ENCODE measurements around the gene DUOX1.
"Not testable (repeated sequence)": the region's sequence is repeated elsewhere in the genome, so short reads cannot be mapped to it uniquely, and the experiment has no call there.

DUOX1 gene

DNA sequence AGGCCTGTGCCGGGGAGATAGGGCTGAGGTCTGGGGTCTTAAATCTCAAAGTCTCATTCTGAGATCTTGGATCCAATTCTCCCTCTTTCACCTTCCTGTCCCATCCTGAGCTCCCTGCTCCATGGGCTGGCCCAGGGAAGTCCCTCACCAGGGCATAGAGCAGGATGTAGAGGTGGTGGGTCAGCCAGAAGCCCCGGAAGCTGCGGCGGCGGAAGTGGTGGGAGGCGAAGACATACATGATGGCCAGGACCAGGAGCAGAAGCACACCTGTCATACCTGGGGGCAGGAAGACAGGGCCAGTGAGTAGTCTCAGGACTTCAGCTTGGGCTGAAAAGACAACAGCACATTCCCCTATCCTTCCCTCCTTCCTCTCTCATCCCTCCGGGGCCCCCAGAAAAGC lies 32.3 kb upstream of the DUOX1 start:
- no peak for DNase-seq
- Mint-ChIP-seq H3K27ac (no peak overlapping the region), H3K9me3 (no peaks in the 10 kb centered on the region), H3K36me3 (ENCODE audit: low read depth) (no peaks in the 10 kb centered on the region), H3K4me3 (no peak overlapping the region), H3K4me1 (no peaks in the 10 kb centered on the region), H3K27me3 (peaks cover 2% of the 10 kb centered on the region)
- no peak for ATAC-seq

DNA sequence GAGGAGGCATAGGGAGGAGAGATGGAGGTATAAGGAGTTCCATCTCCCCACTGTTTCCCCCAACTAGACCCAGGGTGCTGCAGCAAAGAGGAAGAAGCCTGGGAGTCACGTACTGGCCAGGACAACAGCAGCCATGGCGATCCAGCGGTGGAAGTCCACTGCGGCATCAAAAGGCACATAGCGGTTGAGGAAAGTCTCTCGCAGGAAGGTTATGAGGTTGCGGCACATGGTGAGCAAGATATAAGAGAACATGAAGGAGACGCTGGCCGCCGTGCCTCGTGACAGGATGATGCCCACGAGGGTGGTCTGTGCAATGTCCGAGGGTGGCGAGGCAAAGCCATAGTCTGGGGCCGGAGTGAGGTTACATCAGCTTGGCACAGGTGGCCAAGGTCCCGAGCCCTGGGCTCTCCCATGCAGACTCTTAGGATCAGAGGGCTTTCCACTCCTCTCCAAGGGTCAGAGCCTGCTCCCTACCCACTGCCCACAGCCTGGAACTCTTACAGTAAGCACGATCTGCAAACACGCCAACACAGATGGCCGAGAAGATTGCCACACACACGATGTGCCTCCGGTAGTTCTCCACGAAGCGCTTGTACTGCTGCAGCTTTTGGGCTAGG lies 30.1 kb upstream of the DUOX1 start:
- no peaks in the 10 kb centered on the region for H3K9me3 Mint-ChIP-seq
- H3K4me1 Mint-ChIP-seq, result no peaks in the 10 kb centered on the region
- DNase-seq (no peak), ATAC-seq (no peak)
- no peaks in the 10 kb centered on the region for H3K36me3 Mint-ChIP-seq (ENCODE audit: low read depth)
- peaks cover 2% of the 10 kb centered on the region for H3K27me3 Mint-ChIP-seq
- H3K27ac Mint-ChIP-seq, result no peak overlapping the region
- H3K4me3 Mint-ChIP-seq, result no peak overlapping the region

DNA sequence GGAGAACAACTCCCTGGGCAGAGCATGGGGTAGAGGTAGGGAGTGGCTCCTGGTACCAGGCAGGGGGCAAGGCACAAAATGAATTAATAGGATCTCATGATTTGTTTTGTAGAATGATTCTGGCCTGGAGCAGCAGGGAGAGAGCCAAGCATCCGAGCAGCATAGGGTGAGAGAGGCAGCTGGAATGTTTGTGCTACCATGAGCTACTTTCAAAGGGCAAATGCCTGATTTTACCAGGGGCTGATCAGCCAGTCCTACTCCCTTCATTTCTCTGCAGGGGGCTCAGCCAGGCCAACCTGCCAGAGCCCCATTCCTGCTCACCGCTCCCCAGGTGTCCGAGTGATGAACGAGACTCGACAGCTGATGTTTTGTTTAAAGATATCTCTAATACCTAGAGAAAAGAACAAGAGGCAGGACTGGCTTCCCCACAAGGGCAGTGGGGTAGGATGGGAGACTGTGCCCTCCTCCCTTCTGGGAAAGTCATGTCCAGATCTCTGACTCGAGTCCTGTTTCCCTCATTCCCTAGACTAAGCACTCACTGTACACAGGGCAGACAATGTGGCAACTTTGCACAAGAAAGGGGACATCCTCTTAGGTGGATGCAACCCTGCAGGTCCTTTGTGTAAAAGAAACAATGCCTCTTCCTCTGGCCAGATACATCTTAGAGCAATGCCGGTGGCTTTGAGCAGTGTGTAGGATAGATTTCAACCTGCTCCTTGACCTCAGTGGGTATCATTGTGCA lies 28.7 kb upstream of the DUOX1 start:
- ATAC-seq (no peak), DNase-seq (no peak)
- no peaks in the 10 kb centered on the region for H3K9me3 Mint-ChIP-seq
- H3K27me3 Mint-ChIP-seq, result peaks cover 2% of the 10 kb centered on the region
- H3K36me3 Mint-ChIP-seq (ENCODE audit: low read depth), result no peaks in the 10 kb centered on the region
- H3K27ac Mint-ChIP-seq, result no peak overlapping the region
- no peak overlapping the region for H3K4me3 Mint-ChIP-seq
- H3K4me1 Mint-ChIP-seq, result no peaks in the 10 kb centered on the region

DNA sequence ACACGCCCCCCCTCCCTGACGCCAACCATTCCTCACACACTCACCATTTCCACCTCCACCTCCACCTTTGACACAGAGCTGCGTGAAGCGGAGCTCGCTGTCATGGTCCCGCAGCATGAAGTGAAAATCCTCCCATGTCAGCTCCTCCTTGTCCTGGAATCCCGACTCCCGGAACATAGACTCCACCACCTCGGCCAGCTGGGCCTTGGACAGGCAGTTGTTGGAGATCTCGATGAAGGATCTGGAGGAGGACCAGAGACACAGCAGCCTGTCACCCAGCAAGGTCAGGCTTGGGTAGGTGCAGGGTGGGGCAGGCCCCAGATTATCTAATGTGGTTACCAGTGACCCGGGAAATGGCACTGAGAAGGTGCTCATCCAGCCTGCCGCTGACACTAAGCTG lies 28.0 kb upstream of the DUOX1 start:
- ATAC-seq, result no peak
- H3K27me3 Mint-ChIP-seq, result peaks cover 2% of the 10 kb centered on the region
- H3K4me3 Mint-ChIP-seq, result no peak overlapping the region
- H3K27ac Mint-ChIP-seq, result no peak overlapping the region
- H3K36me3 Mint-ChIP-seq (ENCODE audit: low read depth), result no peaks in the 10 kb centered on the region
- no peaks in the 10 kb centered on the region for H3K4me1 Mint-ChIP-seq
- no peaks in the 10 kb centered on the region for H3K9me3 Mint-ChIP-seq
- no peak for DNase-seq

DNA sequence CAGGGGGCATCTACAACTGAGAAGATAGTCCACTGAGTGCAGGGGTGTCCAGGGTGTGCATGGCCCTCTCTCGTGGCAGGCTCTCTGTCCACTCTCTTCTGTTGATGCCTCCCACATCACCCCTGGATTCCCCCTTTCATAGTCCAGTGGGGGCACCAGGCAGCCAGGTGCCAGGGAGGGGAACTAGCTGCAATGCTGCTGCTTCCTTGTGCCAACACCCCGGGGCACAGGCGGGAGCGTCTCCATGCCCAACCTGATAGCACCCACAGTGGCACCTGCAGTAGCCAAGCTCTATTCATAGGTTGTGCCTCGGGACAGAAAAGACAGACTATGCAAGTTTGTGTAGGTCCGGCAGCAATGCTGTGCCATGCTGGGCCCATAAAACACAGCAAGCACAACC lies 27.6 kb upstream of the DUOX1 start:
- Mint-ChIP-seq H3K4me1 (no peaks in the 10 kb centered on the region), H3K4me3 (no peak overlapping the region), H3K9me3 (no peaks in the 10 kb centered on the region), H3K36me3 (ENCODE audit: low read depth) (no peaks in the 10 kb centered on the region), H3K27me3 (peaks cover 5% of the 10 kb centered on the region), H3K27ac (no peak overlapping the region)
- DNase-seq (no peak), ATAC-seq (no peak)

DNA sequence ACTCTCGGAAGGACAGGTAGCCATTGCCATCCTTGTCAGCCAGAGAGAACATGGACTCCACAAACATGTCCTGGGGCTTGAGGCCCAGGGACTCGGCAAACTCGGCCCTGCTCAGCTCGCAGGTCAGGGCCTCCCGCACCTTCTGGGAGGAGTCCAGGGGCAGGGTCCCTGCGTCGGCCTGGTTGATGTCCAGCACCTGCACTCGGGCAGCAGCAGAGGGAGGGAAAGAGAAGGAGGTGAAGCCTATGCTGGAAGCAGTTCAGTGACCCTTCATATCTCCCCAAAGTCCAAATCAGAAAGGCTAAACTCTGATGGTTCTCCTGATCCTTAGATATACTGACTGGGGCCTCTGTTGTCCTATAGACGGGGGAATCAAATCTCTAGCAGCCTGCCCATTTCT lies 25.6 kb upstream of the DUOX1 start:
- ATAC-seq; H3K27ac Mint-ChIP-seq; H3K4me1 Mint-ChIP-seq; DNase-seq; H3K4me3 Mint-ChIP-seq; H3K9me3 Mint-ChIP-seq; H3K36me3 Mint-ChIP-seq (ENCODE audit: low read depth): not testable (repeated sequence)
- H3K27me3 Mint-ChIP-seq, result peaks cover 13% of the 10 kb centered on the region

DNA sequence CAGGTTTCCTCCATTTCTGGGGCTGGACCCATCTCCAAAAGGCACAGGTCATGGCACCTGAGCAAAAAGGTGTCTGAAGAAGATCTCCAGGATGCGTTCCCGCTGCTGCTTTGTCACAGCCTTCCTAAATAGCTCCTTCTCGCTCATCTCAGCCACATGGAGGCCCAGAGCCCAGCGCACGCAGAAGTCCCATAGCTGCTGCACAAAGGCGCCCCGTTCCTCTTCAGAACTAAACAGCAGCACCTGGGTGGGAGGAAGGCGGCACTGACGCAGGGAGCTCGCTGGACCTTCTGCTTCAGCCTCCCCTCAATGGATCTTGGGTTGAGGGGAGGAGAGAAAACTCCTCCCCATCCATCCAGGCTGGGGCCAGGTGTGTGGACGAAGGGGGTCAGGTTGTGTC lies 24.2 kb upstream of the DUOX1 start:
- H3K27ac Mint-ChIP-seq, result no peak overlapping the region
- DNase-seq (no peak), ATAC-seq (no peak)
- no peaks in the 10 kb centered on the region for H3K4me1 Mint-ChIP-seq
- peaks cover 25% of the 10 kb centered on the region for H3K27me3 Mint-ChIP-seq
- no peaks in the 10 kb centered on the region for H3K36me3 Mint-ChIP-seq (ENCODE audit: low read depth)
- H3K9me3 Mint-ChIP-seq, result no peaks in the 10 kb centered on the region
- H3K4me3 Mint-ChIP-seq, result no peak overlapping the region

GRCh38 chr15:45106002-45106790 lies 23.6 kb upstream of the DUOX1 start:
- H3K27me3 Mint-ChIP-seq, result peaks cover 26% of the 10 kb centered on the region
- no peak for ATAC-seq
- H3K4me1 Mint-ChIP-seq, result no peaks in the 10 kb centered on the region

GRCh38 chr15:45107941-45108630 lies 21.7 kb upstream of the DUOX1 start:
- no peak overlapping the region for H3K4me3 Mint-ChIP-seq
- no peak for DNase-seq
- H3K27me3 Mint-ChIP-seq, result peaks cover 40% of the 10 kb centered on the region
- H3K36me3 Mint-ChIP-seq (ENCODE audit: low read depth), result no peaks in the 10 kb centered on the region
- peaks cover 12% of the 10 kb centered on the region for H3K4me1 Mint-ChIP-seq
- no peak for ATAC-seq
- no peaks in the 10 kb centered on the region for H3K9me3 Mint-ChIP-seq
- H3K27ac Mint-ChIP-seq, result no peak overlapping the region

More at GRCh38 chr15:45106002-45106790, 23.6 kb upstream of the DUOX1 start:
- Mint-ChIP-seq H3K4me3 (no peak overlapping the region), H3K27ac (no peak overlapping the region), H3K36me3 (ENCODE audit: low read depth) (no peaks in the 10 kb centered on the region), H3K9me3 (no peaks in the 10 kb centered on the region)
- no peak for DNase-seq

DNA sequence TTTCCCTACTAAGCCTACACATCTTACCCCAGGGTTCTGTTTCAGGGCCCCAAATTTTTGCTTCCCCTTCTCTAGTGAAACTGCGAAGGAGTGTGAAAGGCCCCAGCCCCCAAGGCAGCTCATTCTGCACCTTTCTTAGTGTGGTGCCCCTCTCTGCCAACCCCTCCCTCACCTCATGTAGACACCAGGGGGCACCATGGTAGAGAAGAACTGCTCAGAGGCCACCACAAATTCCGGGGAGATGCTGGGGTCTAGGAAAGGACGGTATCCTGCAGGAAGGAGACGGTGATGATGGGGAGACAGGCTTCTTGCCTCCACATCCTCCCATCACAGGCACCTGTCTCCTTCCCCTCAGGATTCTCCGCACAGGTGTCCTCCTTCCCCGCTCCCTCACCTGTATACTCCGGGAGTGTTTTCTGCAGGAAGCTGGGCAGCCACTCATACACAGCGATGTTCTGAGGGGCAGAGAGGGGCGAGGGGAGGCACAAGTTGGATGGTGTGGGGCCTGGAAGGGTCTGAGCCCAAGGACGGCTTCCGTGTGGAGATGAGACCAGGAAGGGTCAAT lies 19.5 kb upstream of the DUOX1 start:
- DNase-seq, result no peak
- H3K27ac Mint-ChIP-seq, result no peak overlapping the region
- H3K27me3 Mint-ChIP-seq, result peaks cover 62% of the 10 kb centered on the region
- H3K4me3 Mint-ChIP-seq, result no peak overlapping the region
- no peaks in the 10 kb centered on the region for H3K9me3 Mint-ChIP-seq
- H3K4me1 Mint-ChIP-seq, result peaks cover 25% of the 10 kb centered on the region
- no peak for ATAC-seq
- no peaks in the 10 kb centered on the region for H3K36me3 Mint-ChIP-seq (ENCODE audit: low read depth)

DNA sequence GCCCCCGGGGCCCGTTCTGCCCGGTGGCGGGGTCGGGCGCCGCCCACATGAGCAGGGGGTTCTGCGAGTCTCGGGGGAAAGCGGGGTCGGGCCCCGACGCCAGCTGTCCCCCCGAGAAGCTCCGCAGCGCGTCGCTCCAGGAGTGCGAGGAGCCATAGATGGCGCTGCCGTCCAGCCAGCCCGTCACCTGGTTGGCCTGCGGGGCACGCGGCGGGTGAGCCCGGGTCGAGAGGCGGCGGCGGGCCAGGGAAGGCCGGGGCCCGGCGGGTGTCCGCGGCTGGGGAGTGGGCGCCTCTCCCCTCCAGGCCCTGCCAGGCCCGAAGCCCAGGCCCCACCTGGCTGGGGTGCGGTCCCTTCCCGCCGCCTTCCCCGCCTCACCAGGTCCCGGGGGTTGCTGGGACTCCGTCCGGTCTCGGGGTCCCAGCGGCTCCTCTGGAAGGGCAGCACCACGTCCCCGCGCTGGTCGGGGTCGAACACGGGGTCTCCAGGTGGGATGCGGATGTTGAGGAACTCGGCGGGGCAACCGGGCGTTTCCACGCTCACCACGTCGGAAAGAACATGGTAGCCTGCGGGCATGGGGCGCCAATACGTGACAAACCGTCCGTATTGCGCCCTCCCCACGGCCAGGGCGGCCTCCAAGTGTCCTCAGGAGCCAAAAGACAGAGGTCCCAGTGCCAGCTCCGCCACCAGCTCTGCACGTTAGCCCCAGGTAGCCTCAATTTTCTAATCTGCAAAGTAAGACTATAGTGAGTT lies 18.2 kb upstream of the DUOX1 start:
- no peaks in the 10 kb centered on the region for H3K9me3 Mint-ChIP-seq
- H3K4me3 Mint-ChIP-seq, result no peak overlapping the region
- DNase-seq (no peak), ATAC-seq (no peak)
- H3K4me1 Mint-ChIP-seq, result peaks cover 33% of the 10 kb centered on the region
- peaks cover 74% of the 10 kb centered on the region for H3K27me3 Mint-ChIP-seq
- no peak overlapping the region for H3K27ac Mint-ChIP-seq
- H3K36me3 Mint-ChIP-seq (ENCODE audit: low read depth), result no peaks in the 10 kb centered on the region

- Mint-ChIP-seq H3K36me3 (ENCODE audit: low read depth) (no peaks in the 10 kb centered on the region), H3K27me3 (peaks cover 75% of the 10 kb centered on the region), H3K4me3 (peak overlapping the region; percentile 9), H3K9me3 (no peaks in the 10 kb centered on the region), H3K4me1 (peaks cover 36% of the 10 kb centered on the region), H3K27ac (no peak overlapping the region)
- DNase-seq (no peak), ATAC-seq (no peak)
Measured at GRCh38 chr15:45112143-45112590, 17.6 kb upstream of the DUOX1 start.

DNA sequence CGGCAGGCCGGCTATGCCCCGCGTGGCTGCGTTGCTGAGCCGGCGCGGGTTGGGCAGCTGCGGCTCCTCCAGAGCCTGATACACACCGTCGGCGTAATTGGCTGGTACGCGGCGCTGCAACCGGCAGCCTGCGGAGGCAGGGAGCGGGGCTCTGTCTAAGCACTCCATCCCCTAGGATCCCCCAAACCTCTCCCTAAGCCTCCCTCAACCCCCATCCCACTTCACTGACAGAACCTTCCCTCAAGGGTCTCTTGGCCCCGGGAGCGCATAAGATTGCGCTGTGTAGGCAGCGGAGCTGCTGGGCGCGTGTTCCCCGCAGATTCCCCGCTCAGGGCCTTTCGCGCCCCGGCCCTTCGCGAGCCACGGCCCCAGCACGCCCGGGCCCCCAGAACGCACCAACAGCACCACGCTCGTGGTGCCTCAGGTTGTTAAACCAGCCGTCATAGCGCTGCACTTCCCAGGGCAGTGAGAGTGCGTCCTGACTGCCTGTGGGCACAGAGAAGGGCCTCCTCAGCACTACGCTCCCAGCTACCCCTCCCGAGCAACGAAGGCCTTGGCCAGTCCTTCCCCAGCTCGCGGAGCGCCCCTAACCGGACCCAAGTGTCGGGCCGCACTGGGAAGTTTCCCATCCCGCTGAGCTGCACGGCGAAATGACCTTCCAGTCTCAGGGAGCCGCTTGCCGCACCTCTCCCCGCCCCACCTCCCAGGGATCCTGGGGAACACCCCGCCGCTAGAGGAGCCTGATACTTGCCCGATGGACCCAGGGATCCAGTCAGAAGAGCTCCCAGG lies 17.0 kb upstream of the DUOX1 start:
- Mint-ChIP-seq H3K27ac (no peak overlapping the region), H3K9me3 (no peaks in the 10 kb centered on the region), H3K36me3 (ENCODE audit: low read depth) (no peaks in the 10 kb centered on the region), H3K4me1 (peaks cover 42% of the 10 kb centered on the region), H3K27me3 (peaks cover 80% of the 10 kb centered on the region), H3K4me3 (peak overlapping the region; percentile 9)
- no peak for DNase-seq
- peak; percentile 6 for ATAC-seq

Measured in activated naive CD8-positive, alpha-beta T cell treated with anti-CD3 and anti-CD28 coated beads, Interleukin-2, amount 50 U/mL, for 24 hours (primary cell).